HG03045 (cell line): ENCODE results near the gene PRDM16.

Experiments used
- ATAC-seq: cut with Tn5 transposase; IDR thresholded peaks from one replicate; pipeline ENCODE4 v1.9.1; 2021; ENCODE audit warnings: mild to moderate bottlenecking, moderate library complexity; ENCODE audit not compliant: unreplicated experiment

Gene PRDM16

GRCh38 chr1:3138623-3139151 lies 69.7 kb downstream of the PRDM16 start:
- ATAC-seq = no peak

- no peak for ATAC-seq
Observed at GRCh38 chr1:3139451-3139852, 70.4 kb downstream of the PRDM16 start.

GRCh38 chr1:3139871-3140361 lies 70.9 kb downstream of the PRDM16 start:
- ATAC-seq = no peak

DNA sequence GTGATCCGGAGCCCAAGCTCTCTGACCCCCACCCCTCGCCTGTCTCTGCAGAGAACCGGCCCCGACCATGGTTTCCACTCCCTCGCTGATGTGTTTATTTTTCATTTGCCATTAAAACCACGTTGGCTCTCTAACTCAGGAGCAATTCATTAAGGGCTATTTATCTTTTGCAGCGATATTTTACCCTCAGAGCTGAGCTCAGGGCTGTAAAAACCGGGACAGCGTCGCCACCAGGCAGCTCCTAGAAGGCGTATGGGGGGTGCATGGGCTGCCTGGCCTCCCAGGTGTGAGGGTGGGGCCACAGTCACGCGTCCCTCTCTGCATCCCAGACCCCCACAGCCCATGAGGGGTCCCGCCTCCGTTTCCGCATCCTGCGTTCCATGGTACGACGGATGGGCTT lies 71.4 kb downstream of the PRDM16 start:
- ATAC-seq = no peak

GRCh38 chr1:3141129-3141528 lies 72.1 kb downstream of the PRDM16 start:
- no peak for ATAC-seq

GRCh38 chr1:3141836-3142235 lies 72.8 kb downstream of the PRDM16 start:
- no peak for ATAC-seq

DNA sequence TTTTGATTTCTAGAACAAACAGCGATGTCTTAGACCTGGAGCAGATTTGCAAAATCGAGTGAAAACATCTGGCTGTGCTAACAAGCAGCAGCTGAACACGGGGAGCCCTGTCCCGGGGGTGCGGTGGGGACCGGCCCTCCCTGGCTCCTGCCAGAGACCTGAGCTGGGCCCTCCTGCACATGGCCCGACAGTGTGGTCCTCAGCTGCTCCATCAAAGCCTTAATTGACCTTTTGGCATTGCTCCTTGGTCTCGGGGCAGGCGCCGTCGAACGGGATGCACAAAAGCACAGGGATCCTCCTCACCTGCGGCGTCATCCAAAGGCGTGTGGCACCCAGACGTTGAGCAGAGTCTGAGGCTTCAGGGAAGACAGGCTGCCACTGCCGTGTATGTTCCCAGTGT lies 73.2 kb downstream of the PRDM16 start:
- no peak for ATAC-seq

- no peak for ATAC-seq
Observed at GRCh38 chr1:3142751-3143150, 73.7 kb downstream of the PRDM16 start.

- ATAC-seq = no peak
Observed at GRCh38 chr1:3145532-3146325, 76.7 kb downstream of the PRDM16 start.

- ATAC-seq = no peak
Observed at GRCh38 chr1:3146458-3146857, 77.5 kb downstream of the PRDM16 start.

- no peak for ATAC-seq
Observed at GRCh38 chr1:3146907-3147306, 77.9 kb downstream of the PRDM16 start.

DNA sequence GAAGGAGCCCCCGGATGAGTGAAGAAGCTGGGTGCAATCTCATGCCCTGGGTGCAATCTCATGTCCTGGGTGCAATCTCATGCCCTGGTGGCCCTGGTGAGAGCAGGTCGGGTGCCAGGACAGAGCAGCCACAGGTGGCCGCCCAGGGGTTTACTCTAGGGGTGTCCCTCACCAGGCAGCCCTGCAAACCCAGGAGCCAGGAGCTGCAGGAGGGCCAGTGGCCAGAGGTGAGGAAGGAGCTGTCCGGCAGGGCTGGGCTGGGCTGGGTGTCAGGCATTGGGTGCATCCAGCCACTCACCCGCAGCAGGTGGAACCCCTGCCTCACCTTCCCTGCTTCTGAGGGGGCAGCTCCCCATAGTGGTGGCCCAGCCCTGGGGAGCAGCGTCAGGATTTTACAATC lies 79.2 kb downstream of the PRDM16 start:
- no peak for ATAC-seq

DNA sequence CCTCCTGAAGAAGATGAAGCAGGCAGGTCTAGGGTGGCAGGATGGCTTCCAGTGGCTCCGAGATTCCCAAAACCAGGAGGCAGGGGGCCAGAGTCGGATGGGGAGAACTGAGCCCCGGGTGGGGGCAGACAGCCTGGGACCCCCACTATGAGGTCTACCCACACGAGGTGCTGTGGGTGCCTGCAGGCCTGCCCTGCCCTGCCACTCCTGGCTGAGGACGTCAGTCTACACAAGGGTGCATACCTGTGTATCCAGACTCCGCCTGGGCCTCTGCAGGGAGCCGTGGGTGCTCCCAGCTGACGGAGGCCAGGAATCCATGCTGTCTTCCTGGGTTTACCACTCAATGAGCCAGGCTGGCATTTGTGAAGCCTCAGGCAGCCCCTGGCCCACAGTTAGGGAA lies 80.3 kb downstream of the PRDM16 start:
- ATAC-seq = no peak

DNA sequence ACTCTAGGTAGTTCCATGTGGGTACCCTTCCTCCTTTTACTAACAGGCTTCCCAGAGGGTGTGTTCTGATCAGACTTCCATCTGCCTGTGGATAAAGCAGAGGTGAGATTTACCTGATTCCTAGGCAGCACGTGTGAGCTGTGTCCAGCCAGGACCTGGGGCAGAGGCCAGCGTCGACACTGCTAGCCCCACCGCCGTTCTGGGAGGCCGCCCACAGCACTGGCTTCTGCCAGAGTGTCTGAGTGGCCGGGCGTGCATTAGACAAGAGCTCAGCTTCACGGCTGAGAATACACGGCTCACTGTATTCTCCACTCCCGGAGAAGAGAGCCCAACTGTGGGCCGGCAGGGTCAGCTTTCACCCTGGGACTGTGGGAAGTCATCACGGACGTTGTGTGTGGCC lies 82.5 kb downstream of the PRDM16 start:
- no peak for ATAC-seq

DNA sequence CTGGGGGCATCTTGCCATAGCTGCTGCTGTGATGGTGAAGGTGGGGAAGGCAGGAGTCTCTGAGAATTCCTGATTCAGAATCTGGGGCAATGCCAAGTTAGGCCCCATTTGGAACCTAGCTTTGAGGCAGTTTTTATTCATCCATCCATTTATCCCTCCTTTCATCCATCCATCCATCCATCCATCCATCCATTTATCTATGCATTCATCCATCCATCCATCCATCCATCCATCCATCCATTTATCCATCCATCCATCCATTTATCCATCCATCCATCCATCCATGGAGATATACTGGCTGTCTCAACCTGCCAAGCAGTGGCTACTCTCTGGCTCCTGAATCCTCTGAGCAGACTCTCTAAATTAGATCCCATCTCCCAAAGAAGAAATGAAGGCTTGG lies 83.1 kb downstream of the PRDM16 start:
- no peak for ATAC-seq

DNA sequence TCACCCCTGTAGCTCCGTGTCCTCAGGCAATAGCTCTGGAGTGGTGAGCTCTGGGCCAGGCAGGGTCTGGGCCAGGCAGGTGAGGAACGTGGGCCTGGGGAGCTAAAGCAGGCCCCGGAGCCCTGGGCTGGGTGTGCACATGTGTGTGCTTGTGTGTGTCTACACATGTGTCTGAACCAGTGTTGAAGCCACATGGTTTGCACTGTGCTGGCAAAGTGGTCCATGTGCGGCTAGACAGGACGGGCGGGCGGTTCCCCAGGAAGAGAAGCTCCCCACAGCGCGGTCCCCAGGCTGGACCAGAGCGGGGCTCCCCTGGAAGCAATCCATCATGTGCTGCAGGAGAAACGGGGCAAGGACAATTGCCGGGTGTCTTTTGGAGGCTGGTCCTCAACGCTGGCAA lies 84.2 kb downstream of the PRDM16 start:
- ATAC-seq = no peak

GRCh38 chr1:3153902-3154795 lies 85.1 kb downstream of the PRDM16 start:
- ATAC-seq = no peak

- no peak for ATAC-seq
Observed at GRCh38 chr1:3155056-3155925, 86.3 kb downstream of the PRDM16 start.

- ATAC-seq = no peak
Observed at GRCh38 chr1:3155926-3156220, 86.9 kb downstream of the PRDM16 start.

DNA sequence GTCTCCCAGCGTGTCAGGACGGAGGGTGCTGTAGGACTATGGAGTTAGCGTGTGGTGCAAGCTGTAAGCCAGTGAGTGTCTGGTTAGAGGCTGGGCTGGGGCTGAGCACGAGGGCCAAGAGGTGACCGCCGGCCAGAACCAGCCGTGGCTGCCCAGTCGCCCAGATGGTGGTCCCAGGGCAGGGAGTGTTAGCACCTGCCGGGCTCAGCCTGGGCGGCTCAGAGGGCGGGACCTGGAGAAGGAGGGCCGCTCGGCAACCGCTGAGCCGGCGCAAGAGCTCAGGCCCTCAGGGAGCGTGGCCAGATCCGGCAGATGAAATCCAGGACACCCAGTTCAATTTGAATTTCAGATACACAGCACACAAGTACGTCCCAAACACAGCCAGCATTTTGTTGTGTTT lies 87.9 kb downstream of the PRDM16 start:
- no peak for ATAC-seq

DNA sequence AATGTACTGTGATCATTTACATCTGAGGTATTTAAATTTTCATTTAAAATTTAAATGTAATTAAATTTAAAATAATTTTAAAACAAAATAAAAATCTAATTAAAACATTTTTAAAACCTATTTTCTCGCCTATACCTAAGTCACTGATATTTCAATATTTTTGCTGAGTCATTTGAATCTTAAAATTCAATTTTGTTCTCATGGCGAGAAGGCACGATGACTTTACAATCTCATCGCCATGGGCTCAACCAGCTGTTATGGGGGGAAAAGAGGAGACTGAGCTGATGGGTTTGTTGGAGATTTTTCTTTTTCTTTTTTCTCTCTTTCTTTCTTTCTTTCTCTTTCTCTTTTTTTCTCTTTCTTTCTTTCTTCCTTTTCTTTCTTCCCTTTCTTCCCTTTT lies 89.3 kb downstream of the PRDM16 start:
- no peak for ATAC-seq
